HG02970 (cell line): ENCODE data around the gene KMT2A.

Experiments
- ATAC-seq: cut with Tn5 transposase; IDR thresholded peaks from one replicate; pipeline ENCODE4 v1.9.1; 2021; ENCODE audit warnings: mild to moderate bottlenecking, moderate library complexity, moderate number of reproducible peaks; ENCODE audit not compliant: unreplicated experiment, low FRiP score

The KMT2A gene

DNA sequence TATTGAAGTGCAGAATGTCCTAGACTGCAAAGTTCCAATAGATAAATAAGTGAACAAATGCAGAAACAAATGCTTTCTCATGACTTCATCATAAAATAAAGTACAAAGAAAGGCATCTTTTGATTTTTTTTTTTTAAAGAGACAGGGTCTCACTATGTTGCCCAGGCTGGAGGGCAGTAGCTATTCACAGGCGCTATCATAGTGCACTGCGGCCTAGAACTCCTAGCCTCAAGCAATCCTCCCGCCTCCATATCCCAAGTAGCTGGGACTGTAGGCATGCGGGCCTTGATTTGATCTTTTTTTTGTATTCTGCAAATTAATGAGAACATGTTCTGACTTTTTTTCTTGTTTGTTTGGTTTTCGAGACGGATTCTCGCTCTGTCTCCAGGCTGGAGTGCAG lies 138.3 kb downstream of the KMT2A start:
- no peak for ATAC-seq
